A673 (cell line): ENCODE measurements around the gene REXO1. TPM values are rescaled to one million over a fixed set of nuclear protein-coding genes. Genes with fewer than 3 reads are reported as not detected.

ENCODE experiments used
- BruUV-seq: library from RNA; stranded (reverse); fragments of 400-500 nt; replicated peaks from 2 replicates; lab custom pipeline; 2021; lab: Mats Ljungman, UMichigan
- CTCF ChIA-PET: fragments of 300-600 bp; sonication (Branson Sonifier 250); formaldehyde crosslinking; loops from one replicate; lab custom pipeline; 2022; ENCODE audit warnings: antibody characterized with exemption; lab: Charles Lee
- POLR2A ChIA-PET: fragments of 300-600 bp; sonication (Branson Sonifier 250); formaldehyde crosslinking; loops from one replicate; lab custom pipeline; 2022; ENCODE audit warnings: antibody characterized with exemption; ENCODE audit not compliant: low non-redundant PET; lab: Charles Lee
- DNase-seq: peaks from one replicate; pipeline ENCODE4 v3.0.0-alpha.2; 2015; ENCODE audit warnings: low spot score
- H3K27ac ChIP-seq: fragments of 200-600 bp; sonication (generic); 2 replicates; pipeline ENCODE4 v1.5.1; 2016; ENCODE audit warnings: mixed run types, low read depth, mild to moderate bottlenecking, mixed read lengths, antibody characterized with exemption, low read length; ENCODE audit not compliant: poor library complexity, severe bottlenecking
- H3K27me3 ChIP-seq: fragments of 200-600 bp; sonication (generic); replicated peaks from 2 replicates; pipeline ENCODE4 v1.6.1; 2017; ENCODE audit warnings: mixed run types, low read depth, mild to moderate bottlenecking, mixed read lengths, antibody characterized with exemption, low read length; ENCODE audit not compliant: insufficient read depth, poor library complexity
- H3K36me3 ChIP-seq: fragments of 200-600 bp; sonication (generic); 2 replicates; pipeline ENCODE4 v1.6.1; 2016; ENCODE audit warnings: mixed run types, mild to moderate bottlenecking, mixed read lengths, antibody characterized with exemption, low read length; ENCODE audit not compliant: insufficient read depth, poor library complexity, severe bottlenecking
- H3K4me1 ChIP-seq: fragments of 200-600 bp; sonication (generic); 2 replicates; pipeline ENCODE4 v1.6.1; 2017; ENCODE audit warnings: mixed run types, mild to moderate bottlenecking, mixed read lengths, antibody characterized with exemption, low read length; ENCODE audit not compliant: insufficient read depth, poor library complexity, severe bottlenecking
- H3K4me3 ChIP-seq: fragments of 200-600 bp; sonication (generic); 2 replicates; pipeline ENCODE4 v1.5.1; 2016; ENCODE audit warnings: low read depth, mixed run types, mild to moderate bottlenecking, mixed read lengths, low read length; ENCODE audit not compliant: poor library complexity, severe bottlenecking
- H3K9me3 ChIP-seq: fragments of 200-600 bp; sonication (generic); 2 replicates; pipeline ENCODE4 v1.6.1; 2016; ENCODE audit warnings: mixed run types, low read depth, mild to moderate bottlenecking, mixed read lengths, antibody characterized with exemption, low read length; ENCODE audit not compliant: poor library complexity, severe bottlenecking
- CTCF ChIP-seq: fragments of 300-800, 200-600 bp; sonication (generic); conservative IDR thresholded peaks from 2 replicates; pipeline ENCODE4 v1.5.1; 2017; ENCODE audit warnings: low read depth, mild to moderate bottlenecking, antibody characterized with exemption, low read length, moderate library complexity, mixed read lengths
- EZH2 ChIP-seq: fragments of 200-600 bp; sonication (generic); IDR thresholded peaks from 2 replicates; pipeline ENCODE4 v1.6.1; 2017; ENCODE audit warnings: borderline replicate concordance, low read depth, mild to moderate bottlenecking, mixed read lengths, antibody characterized with exemption, low read length; ENCODE audit not compliant: poor library complexity, severe bottlenecking
- intact Hi-C: fragments of 100-400 bp; cut with micrococcal nuclease; formaldehyde crosslinking; loops from one replicate; pipeline ENCODE4 v1.10.0; 2022; ENCODE audit not compliant: unreplicated experiment
- total RNA-seq: library from RNA; stranded (reverse); gene quantifications from 2 replicates; pipeline ENCODE4 v1.2.3, GENCODE V29; 2021

REXO1 gene
- total RNA-seq, 1 experiment from 2014 or later: 53.0 TPM

DNA sequence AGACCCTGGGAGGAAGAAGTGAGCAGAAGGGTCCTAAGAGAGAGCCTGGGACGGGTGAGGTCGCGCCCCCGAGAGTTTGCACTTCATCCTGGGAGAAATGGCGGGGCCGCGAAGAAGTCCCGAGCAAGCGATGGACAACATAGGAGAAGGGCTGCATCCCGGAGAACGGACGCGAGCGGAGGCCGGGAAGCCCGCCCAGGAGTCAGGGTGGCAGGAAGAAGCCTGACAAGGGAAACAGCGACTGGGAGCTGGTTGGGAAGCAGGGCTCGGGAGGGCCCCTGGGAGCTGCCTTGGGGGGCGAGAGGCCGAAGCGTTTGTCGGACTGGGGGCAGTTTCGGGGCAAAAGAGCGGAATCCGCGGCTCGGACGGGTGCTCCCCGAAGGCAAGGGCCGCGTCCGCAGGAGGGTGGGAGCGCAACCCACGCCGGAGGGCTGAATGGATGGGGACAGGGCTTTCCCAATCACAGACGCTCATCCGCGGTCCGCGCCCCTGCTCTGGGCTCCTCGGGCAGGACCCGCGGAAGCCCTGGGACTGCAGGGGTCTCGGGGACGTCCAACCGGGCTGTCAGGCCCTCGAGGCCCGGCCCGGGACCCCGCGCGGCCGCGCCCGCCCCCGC is 36.5 kb upstream of the REXO1 start:
- no peak for TF ChIP-seq CTCF
- TF ChIP-seq EZH2: no peak
- ChIA-PET POLR2A (interaction anchor here (0.6 kb wide), 4 partner anchors 13 to 488 kb away, joined by 3 to 9 read pairs (median 4); no protein-coding TSS in a partner anchor), CTCF (interaction anchor here (0.6 kb wide), 2 partner anchors 18 to 480 kb away, joined by 6 to 9 read pairs; no protein-coding TSS in a partner anchor)
- H3K36me3 ChIP-seq: no peaks in the 10 kb centered on the region
- no peak for DNase-seq
- H3K4me3 ChIP-seq: peak overlapping the region; percentile 94
- no peaks in the 10 kb centered on the region for H3K9me3 ChIP-seq
- intact Hi-C loops: no loop called here
- peak overlapping the region; percentile 64 for H3K27ac ChIP-seq
- no peaks in the 10 kb centered on the region for H3K27me3 ChIP-seq
- no TSS peak for BruUV-seq
- peaks cover 7% of the 10 kb centered on the region for H3K4me1 ChIP-seq

DNA sequence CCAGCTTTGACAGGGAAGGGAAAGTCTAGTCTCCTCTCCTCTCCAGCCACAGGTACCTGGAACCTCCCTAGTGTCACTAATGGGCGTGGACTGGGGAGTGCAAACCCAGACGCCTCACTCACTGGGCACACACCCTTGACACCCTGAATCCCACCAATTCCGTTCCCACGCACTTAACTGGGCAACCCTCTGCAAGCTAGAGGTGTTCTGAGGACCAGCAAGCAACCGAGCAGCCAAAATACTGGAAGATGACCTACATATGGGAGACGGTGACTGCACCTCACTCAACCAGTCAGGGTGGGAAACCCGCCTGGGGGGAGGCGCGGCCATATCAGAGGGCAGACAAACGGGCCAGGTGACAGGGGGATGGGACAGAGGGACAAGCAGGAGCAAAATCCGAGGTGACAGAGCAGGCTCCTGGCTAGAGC is 36.0 kb upstream of the REXO1 start:
- no peak for TF ChIP-seq CTCF
- TF ChIP-seq EZH2: no peak
- H3K4me1 ChIP-seq: peaks cover 7% of the 10 kb centered on the region
- no peaks in the 10 kb centered on the region for H3K36me3 ChIP-seq
- no peaks in the 10 kb centered on the region for H3K27me3 ChIP-seq
- CTCF ChIA-PET: interaction anchor here (0.6 kb wide), 1 partner anchor 44 kb away, joined by 9 read pairs; no protein-coding TSS in a partner anchor
- H3K27ac ChIP-seq: peak overlapping the region; percentile 64
- intact Hi-C loops: no loop called here
- POLR2A ChIA-PET: interaction anchor here (0.6 kb wide), 1 partner anchor 488 kb away, joined by 3 read pairs; no protein-coding TSS in a partner anchor
- no TSS peak for BruUV-seq
- H3K4me3 ChIP-seq: peak overlapping the region; percentile 94
- no peak for DNase-seq
- no peaks in the 10 kb centered on the region for H3K9me3 ChIP-seq

- ChIA-PET POLR2A (no interaction called here), CTCF (interaction anchor here (0.6 kb wide), 1 partner anchor 45 kb away, joined by 9 read pairs; no protein-coding TSS in a partner anchor)
- intact Hi-C loops: no loop called here
- Histone ChIP-seq H3K4me1 (peaks cover 7% of the 10 kb centered on the region), H3K4me3 (peak overlapping the region; percentile 94), H3K36me3 (no peaks in the 10 kb centered on the region), H3K27ac (peak overlapping the region; percentile 18), H3K27me3 (no peaks in the 10 kb centered on the region), H3K9me3 (no peaks in the 10 kb centered on the region)
- no peak for TF ChIP-seq CTCF
- no peak for TF ChIP-seq EZH2
- no peak for DNase-seq
- no TSS peak for BruUV-seq
Observed at GRCh38 chr19:1883784-1884183, 35.5 kb upstream of the REXO1 start.
